GM19238 (cell line): ENCODE results near the gene TMED8.

ENCODE experiments used
- DNase-seq: peaks from one replicate; pipeline ENCODE4 v3.0.0; 2011; ENCODE audit warnings: low spot score; ENCODE audit not compliant: insufficient read length

TMED8 gene

GRCh38 chr14:77296906-77297305 is 80.0 kb downstream of the TMED8 start:
- no peak for DNase-seq

- no peak for DNase-seq
Measured at GRCh38 chr14:77296155-77296554, 80.7 kb downstream of the TMED8 start.

GRCh38 chr14:77290705-77291104 is 86.2 kb downstream of the TMED8 start:
- no peak for DNase-seq

GRCh38 chr14:77286576-77286975 is 90.3 kb downstream of the TMED8 start:
- no peak for DNase-seq
